Astrocyte (in vitro differentiated cells and primary cell): ENCODE results near the gene VIPAS39. TPM values are rescaled to one million over a fixed set of nuclear protein-coding genes. Genes with fewer than 3 reads are reported as not detected.

Source experiments
- DNase-seq: peaks from one replicate; pipeline ENCODE4 v3.0.0-alpha.2; 2010; ENCODE audit warnings: low read depth
- FAIRE-seq: peaks from 2 replicates; lab custom pipeline; 2011; peaks lifted over from hg19 to GRCh38; lab: Jason Lieb, UNC
- H2AFZ ChIP-seq: 2 replicates; pipeline ENCODE4 v1.6.0; 2012; ENCODE audit warnings: low read depth, low read length, inconsistent platforms
- H3K27ac ChIP-seq: 2 replicates; pipeline ENCODE4 v1.5.1; 2011; ENCODE audit warnings: low read depth, low read length, inconsistent platforms
- H3K27me3 ChIP-seq: 2 replicates; pipeline ENCODE4 v1.6.0; 2011; ENCODE audit warnings: low read length, inconsistent platforms; ENCODE audit not compliant: insufficient read depth
- H3K36me3 ChIP-seq: 2 replicates; pipeline ENCODE4 v1.5.1; 2011; ENCODE audit warnings: low read length, inconsistent platforms; ENCODE audit not compliant: insufficient read depth
- H3K4me1 ChIP-seq: 2 replicates; pipeline ENCODE4 v1.5.1; 2011; ENCODE audit warnings: low read length, inconsistent platforms; ENCODE audit not compliant: insufficient read depth
- H3K4me2 ChIP-seq: 2 replicates; pipeline ENCODE4 v1.6.0; 2012; ENCODE audit warnings: low read length, inconsistent platforms
- H3K4me3 ChIP-seq: 2 replicates; pipeline ENCODE4 v1.5.1; 2011; ENCODE audit warnings: low read depth, mild to moderate bottlenecking, low read length, inconsistent platforms; ENCODE audit not compliant: insufficient read depth
- H3K79me2 ChIP-seq: 2 replicates; pipeline ENCODE4 v1.6.0; 2012; ENCODE audit warnings: mild to moderate bottlenecking, low read length, inconsistent platforms; ENCODE audit not compliant: insufficient read depth
- H3K9ac ChIP-seq: 2 replicates; pipeline ENCODE4 v1.6.0; 2012; ENCODE audit warnings: mild to moderate bottlenecking, low read length, inconsistent platforms
- H3K9me3 ChIP-seq: 2 replicates; pipeline ENCODE4 v1.5.1; 2012; ENCODE audit warnings: low read depth, mild to moderate bottlenecking, low read length, inconsistent platforms; ENCODE audit not compliant: insufficient read depth
- H4K20me1 ChIP-seq: 2 replicates; pipeline ENCODE4 v1.6.0; 2012; ENCODE audit warnings: low read length, inconsistent platforms; ENCODE audit not compliant: insufficient read depth
- H3K27ac Mint-ChIP-seq: one replicate; pipeline ENCODE4 v1.8.0; 2021; ENCODE audit warnings: mild to moderate bottlenecking, mixed read lengths; ENCODE audit not compliant: unreplicated experiment
- H3K27me3 Mint-ChIP-seq: one replicate; pipeline ENCODE4 v1.8.0; 2021; ENCODE audit warnings: low read depth, mixed read lengths; ENCODE audit not compliant: unreplicated experiment
- H3K36me3 Mint-ChIP-seq: one replicate; pipeline ENCODE4 v1.8.0; 2021; ENCODE audit warnings: low read depth, mixed read lengths; ENCODE audit not compliant: unreplicated experiment
- H3K4me1 Mint-ChIP-seq: one replicate; pipeline ENCODE4 v1.8.0; 2021; ENCODE audit warnings: low read depth, mixed read lengths; ENCODE audit not compliant: unreplicated experiment
- H3K4me3 Mint-ChIP-seq: one replicate; pipeline ENCODE4 v1.8.0; 2021; ENCODE audit warnings: mild to moderate bottlenecking, moderate library complexity, mixed read lengths; ENCODE audit not compliant: unreplicated experiment
- H3K9me3 Mint-ChIP-seq: one replicate; pipeline ENCODE4 v1.8.0; 2021; ENCODE audit warnings: mild to moderate bottlenecking, mixed read lengths; ENCODE audit not compliant: unreplicated experiment
- CTCF ChIP-seq: IDR thresholded peaks from 2 replicates; pipeline ENCODE4 v1.5.1; 2011; ENCODE audit warnings: low read depth, mild to moderate bottlenecking, inconsistent platforms, low read length, moderate library complexity; ENCODE audit not compliant: insufficient read depth
- EZH2 ChIP-seq: IDR thresholded peaks from 2 replicates; pipeline ENCODE4 v1.6.1; 2012; ENCODE audit warnings: mild to moderate bottlenecking, low read length, inconsistent platforms; ENCODE audit not compliant: insufficient read depth
- total RNA-seq: library from RNA; stranded (reverse); gene quantifications from 2 replicates; pipeline ENCODE4 v1.2.1, GENCODE V29; 2021

Gene VIPAS39
- total RNA-seq, 1 donor from 2014 or later: 22.9 TPM

GRCh38 chr14:77498120-77498979, 40.9 kb upstream of the VIPAS39 start, which contains the start of gene ISM2:
Gene ISM2, minus strand, starts transcription at chr14:77498816. Its CDS starts 23 bp downstream, at chr14:77498793.
- peak; percentile 8 for DNase-seq
- peak within 1 kb of the TSS; percentile 79 for H3K4me3 Mint-ChIP-seq

GRCh38 chr14:77495334-77495733, 37.9 kb upstream of the VIPAS39 start:
- Histone ChIP-seq H3K27me3 (peaks cover 17% of the 10 kb centered on the region), H4K20me1 (no peaks in the 10 kb centered on the region), H3K4me1 (peaks cover 7% of the 10 kb centered on the region), H3K9me3 (no peaks in the 10 kb centered on the region), H3K27ac (no peak overlapping the region), H3K4me2 (no peak overlapping the region), H2AFZ (no peak overlapping the region), H3K4me3 (no peak overlapping the region), H3K9ac (no peak overlapping the region), H3K79me2 (no peaks in the 10 kb centered on the region), H3K36me3 (no peaks in the 10 kb centered on the region)
- no peak for TF ChIP-seq EZH2
- TF ChIP-seq CTCF: no peak
- Mint-ChIP-seq H3K4me3 (no peak overlapping the region), H3K27me3 (peaks cover 21% of the 10 kb centered on the region), H3K36me3 (peaks cover 1% of the 10 kb centered on the region), H3K4me1 (no peaks in the 10 kb centered on the region), H3K9me3 (no peaks in the 10 kb centered on the region), H3K27ac (no peak overlapping the region)
- DNase-seq (no peak), FAIRE-seq (no peak)

More at GRCh38 chr14:77498120-77498979, 40.9 kb upstream of the VIPAS39 start, which contains the start of gene ISM2:
- peaks cover 4% of the 10 kb centered on the region for H3K36me3 Mint-ChIP-seq
- Histone ChIP-seq H2AFZ (peak within 1 kb of the TSS; percentile 69), H3K9me3 (no peaks in the 10 kb centered on the region), H3K79me2 (no peaks in the 10 kb centered on the region), H3K9ac (no peak within 1 kb of the TSS), H3K27ac (no peak within 1 kb of the TSS), H3K4me2 (peak within 1 kb of the TSS; percentile 86), H3K4me3 (peak within 1 kb of the TSS; percentile 48), H3K4me1 (peaks cover 7% of the 10 kb centered on the region), H4K20me1 (no peaks in the 10 kb centered on the region), H3K36me3 (no peaks in the 10 kb centered on the region), H3K27me3 (peaks cover 17% of the 10 kb centered on the region)
- peaks cover 20% of the 10 kb centered on the region for H3K27me3 Mint-ChIP-seq
- FAIRE-seq: no peak
- H3K27ac Mint-ChIP-seq: peak within 1 kb of the TSS; percentile 72
- TF ChIP-seq CTCF: no peak
- TF ChIP-seq EZH2: peak; percentile 94
- H3K4me1 Mint-ChIP-seq: no peaks in the 10 kb centered on the region
- H3K9me3 Mint-ChIP-seq: peaks cover 2% of the 10 kb centered on the region
